ENCODE data around the gene SPATA31C1.

DNA sequence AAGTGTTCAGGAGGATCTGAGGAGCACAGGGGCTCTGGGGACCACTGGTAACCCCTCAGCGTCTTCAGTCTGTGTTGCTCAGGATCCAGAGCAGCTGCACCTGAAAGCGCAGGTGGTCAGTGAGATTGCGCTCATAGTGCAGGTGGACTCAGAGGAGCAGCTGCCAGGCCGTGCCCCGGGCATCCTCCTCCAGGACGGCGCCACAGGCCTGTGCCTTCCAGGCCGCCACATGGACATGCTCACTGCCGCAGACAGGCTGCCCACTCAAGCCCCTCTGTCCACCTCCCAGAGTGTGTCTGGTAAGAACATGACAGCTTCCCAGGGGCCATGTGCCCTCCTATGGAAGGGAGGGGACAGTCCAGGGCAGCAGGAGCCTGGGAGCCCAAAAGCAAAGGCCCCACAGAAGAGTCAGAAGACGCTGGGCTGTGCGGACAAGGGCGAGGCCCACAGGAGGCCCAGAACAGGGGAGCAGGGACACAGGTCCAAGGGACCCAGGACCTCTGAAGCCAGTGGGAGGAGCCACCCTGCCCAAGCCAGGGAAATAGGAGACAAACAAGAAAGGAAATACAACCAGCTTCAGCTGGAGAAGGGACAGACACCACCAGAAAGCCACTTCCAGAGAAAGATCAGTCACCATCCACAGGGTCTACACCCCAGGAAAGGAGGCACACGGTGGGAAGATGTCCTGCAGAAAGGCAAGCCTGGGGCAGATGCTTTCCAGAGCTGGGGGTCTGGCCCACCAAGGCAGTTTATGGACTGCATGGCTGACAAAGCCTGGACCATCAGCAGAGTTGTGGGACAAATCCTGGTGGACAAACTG lies 29.9 kb upstream of the SPATA31C1 start:
- TF ChIP-seq, protein P1, sequence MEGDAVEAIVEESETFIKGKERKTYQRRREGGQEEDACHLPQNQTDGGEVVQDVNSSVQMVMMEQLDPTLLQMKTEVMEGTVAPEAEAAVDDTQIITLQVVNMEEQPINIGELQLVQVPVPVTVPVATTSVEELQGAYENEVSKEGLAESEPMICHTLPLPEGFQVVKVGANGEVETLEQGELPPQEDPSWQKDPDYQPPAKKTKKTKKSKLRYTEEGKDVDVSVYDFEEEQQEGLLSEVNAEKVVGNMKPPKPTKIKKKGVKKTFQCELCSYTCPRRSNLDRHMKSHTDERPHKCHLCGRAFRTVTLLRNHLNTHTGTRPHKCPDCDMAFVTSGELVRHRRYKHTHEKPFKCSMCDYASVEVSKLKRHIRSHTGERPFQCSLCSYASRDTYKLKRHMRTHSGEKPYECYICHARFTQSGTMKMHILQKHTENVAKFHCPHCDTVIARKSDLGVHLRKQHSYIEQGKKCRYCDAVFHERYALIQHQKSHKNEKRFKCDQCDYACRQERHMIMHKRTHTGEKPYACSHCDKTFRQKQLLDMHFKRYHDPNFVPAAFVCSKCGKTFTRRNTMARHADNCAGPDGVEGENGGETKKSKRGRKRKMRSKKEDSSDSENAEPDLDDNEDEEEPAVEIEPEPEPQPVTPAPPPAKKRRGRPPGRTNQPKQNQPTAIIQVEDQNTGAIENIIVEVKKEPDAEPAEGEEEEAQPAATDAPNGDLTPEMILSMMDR (IDR thresholded peaks at IDR 0.05) = no peak
- TF ChIP-seq EZH2 (IDR thresholded peaks at IDR 0.05; ENCODE audit: borderline replicate concordance, insufficient read depth, low read depth, low read length, poor library complexity, severe bottlenecking) = no peak
